Upper lobe of right lung (tissue), 1 donor: ENCODE data around the gene KRT75. TPM values are rescaled to one million over a fixed set of nuclear protein-coding genes. Genes with fewer than 3 reads are reported as not detected.

Source experiments
- ATAC-seq: fragments of 200-7000 bp; cut with Tn5 transposase; one replicate; pipeline ENCODE4 v1.9.1; 2020; ENCODE audit warnings: mild to moderate bottlenecking, moderate library complexity
- DNase-seq: peaks from one replicate; pipeline ENCODE4 v3.0.0-alpha.2; 2020
- H3K27ac ChIP-seq: fragments of 200-600 bp; one replicate; pipeline ENCODE4 v1.8.0; 2022
- H3K27me3 ChIP-seq: fragments of 200-600 bp; one replicate; pipeline ENCODE4 v1.8.0; 2022; ENCODE audit warnings: mild to moderate bottlenecking
- H3K36me3 ChIP-seq: fragments of 200-600 bp; one replicate; pipeline ENCODE4 v1.8.0; 2022
- H3K4me1 ChIP-seq: fragments of 200-600 bp; one replicate; pipeline ENCODE4 v1.8.0; 2022
- H3K4me3 ChIP-seq: fragments of 200-600 bp; one replicate; pipeline ENCODE4 v1.8.0; 2022; ENCODE audit warnings: mild to moderate bottlenecking
- H3K9me3 ChIP-seq: fragments of 200-600 bp; one replicate; pipeline ENCODE4 v1.8.0; 2022
- intact Hi-C: fragments of 100-400 bp; cut with DNase I; formaldehyde crosslinking; loops from one replicate; pipeline ENCODE4 v1.11.0; 2022
- total RNA-seq: library from RNA; stranded (reverse); fragmentation: NEBNext Ultra II Directional; extraction: Animal tissue kit (Norgen Biotek cat#: 25700); gene quantifications from one replicate; pipeline ENCODE4 v1.2.1, GENCODE V29; 2021
- TF ChIP-seq, protein P1 (sequence below): fragments of 200-600 bp; IDR thresholded peaks from one replicate; pipeline ENCODE4 v1.8.0; 2022; ENCODE audit warnings: antibody characterized with exemption
- donor health status: DM: no; HTN: yes; CAD: no; lungs with severe emphysema.

Gene KRT75
- total RNA-seq, 1 donor from 2014 or later = not detected

DNA sequence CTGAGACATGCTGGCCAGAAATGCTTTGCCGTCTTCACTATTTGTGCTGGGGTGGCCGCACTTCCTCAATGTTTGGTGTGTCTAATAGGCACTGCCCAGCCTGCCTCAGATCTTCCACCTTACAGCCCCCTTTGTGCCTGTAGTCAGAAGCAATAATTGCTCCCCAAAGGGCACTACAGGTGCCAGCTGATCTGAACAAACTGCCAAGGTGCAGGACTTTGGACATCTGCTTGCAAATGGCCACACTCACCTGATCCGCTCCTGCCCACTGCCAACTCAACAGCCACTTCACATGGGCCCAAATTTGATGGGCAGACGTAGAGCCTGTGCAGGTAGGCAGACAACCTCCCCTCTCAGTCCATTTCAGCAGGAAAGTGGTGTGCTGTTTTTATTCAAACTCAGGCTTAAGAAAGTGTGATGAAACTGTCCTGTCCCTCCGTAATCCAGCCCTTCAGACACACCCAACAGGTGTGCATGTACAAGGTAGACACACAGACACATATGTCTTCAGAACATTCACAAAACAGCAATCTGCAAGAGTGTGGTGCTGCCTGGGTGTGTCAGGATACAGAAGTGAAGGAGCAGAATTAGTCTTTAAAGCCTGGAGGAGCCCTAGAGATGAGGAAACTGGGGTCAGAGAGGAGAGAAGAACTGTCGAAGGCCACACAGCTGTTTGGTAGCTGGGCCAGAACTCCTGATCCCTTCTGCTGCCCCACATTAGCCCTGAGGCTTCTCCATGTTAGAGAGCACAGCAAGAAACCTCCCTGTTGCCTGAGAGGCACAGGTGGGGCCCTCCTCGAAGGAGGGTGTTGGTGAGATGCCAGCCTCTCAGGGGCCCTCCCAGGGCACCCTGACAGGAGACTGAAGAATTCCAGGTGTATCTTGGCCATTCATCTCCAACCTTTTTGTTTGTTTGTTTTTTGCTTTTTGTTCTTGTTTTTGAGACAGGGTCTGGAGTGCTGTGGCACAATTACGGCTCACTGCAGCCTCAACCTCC is 4.4 kb upstream of the KRT75 start:
- H3K27ac ChIP-seq = no peak overlapping the region
- DNase-seq (no peak), ATAC-seq (no peak)
- no peaks in the 10 kb centered on the region for H3K9me3 ChIP-seq
- H3K4me3 ChIP-seq = no peak overlapping the region
- H3K27me3 ChIP-seq = peaks cover 14% of the 10 kb centered on the region
- no peaks in the 10 kb centered on the region for H3K36me3 ChIP-seq
- intact Hi-C loops = no loop called here
- TF ChIP-seq, protein P1, sequence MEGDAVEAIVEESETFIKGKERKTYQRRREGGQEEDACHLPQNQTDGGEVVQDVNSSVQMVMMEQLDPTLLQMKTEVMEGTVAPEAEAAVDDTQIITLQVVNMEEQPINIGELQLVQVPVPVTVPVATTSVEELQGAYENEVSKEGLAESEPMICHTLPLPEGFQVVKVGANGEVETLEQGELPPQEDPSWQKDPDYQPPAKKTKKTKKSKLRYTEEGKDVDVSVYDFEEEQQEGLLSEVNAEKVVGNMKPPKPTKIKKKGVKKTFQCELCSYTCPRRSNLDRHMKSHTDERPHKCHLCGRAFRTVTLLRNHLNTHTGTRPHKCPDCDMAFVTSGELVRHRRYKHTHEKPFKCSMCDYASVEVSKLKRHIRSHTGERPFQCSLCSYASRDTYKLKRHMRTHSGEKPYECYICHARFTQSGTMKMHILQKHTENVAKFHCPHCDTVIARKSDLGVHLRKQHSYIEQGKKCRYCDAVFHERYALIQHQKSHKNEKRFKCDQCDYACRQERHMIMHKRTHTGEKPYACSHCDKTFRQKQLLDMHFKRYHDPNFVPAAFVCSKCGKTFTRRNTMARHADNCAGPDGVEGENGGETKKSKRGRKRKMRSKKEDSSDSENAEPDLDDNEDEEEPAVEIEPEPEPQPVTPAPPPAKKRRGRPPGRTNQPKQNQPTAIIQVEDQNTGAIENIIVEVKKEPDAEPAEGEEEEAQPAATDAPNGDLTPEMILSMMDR = no peak
- no peaks in the 10 kb centered on the region for H3K4me1 ChIP-seq

DNA sequence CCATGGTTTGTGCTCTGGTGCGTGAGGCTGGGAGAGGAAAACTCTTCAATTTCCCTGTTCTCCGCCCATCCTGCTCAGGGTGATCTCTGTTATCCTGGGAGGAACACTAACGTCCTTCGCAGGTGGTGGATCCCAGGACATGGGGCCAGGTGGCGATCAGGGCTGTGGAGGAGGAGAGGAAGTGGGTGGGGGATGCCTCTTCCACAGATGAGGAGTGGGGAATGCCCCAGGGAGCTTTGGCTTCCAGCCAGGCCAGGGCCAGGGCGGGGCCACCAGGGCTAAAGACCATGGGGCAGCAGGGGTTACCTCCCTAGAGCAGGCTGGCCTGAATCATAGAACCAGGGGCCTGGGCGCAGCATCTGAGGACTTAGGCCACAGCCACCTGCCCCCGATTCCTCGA is 3.3 kb upstream of the KRT75 start:
- H3K4me1 ChIP-seq = no peaks in the 10 kb centered on the region
- no peak overlapping the region for H3K27ac ChIP-seq
- H3K27me3 ChIP-seq = peaks cover 25% of the 10 kb centered on the region
- TF ChIP-seq, protein P1 = no peak
- H3K9me3 ChIP-seq = no peaks in the 10 kb centered on the region
- ATAC-seq = no peak
- no peak overlapping the region for H3K4me3 ChIP-seq
- DNase-seq = no peak
- intact Hi-C loops = no loop called here
- no peaks in the 10 kb centered on the region for H3K36me3 ChIP-seq

DNA sequence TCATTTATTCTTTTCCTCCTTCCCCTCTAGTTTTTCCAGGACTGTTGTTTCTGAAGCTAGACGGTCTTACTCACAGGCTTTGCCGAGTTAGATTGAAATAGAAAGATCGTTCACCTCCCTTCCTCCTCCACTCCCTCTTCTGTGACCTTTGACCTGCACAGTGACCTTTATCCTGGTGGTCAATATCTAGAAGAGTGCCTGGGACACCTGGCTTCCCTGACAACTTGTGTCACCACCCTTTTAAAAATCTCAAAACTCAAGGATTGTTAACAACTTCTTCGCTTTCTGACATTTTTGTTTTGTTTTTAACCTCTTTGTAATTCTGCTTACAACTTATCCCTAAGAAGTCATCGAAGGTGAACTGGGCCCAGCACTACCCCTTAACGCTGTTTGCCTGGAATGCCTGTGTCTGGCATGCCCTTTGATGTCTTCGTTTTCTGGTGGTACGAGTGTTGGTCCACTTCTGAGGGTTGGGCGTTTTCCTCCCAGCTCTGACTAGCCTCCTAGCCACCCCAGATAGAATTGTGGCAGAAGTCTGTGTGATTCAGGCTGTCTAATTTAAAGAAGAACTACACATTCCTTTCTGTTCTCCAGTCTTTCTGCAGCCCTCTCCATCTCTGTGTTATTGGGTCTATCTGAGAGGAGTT is 2.8 kb upstream of the KRT75 start:
- H3K27me3 ChIP-seq = peaks cover 29% of the 10 kb centered on the region
- ATAC-seq (no peak), DNase-seq (no peak)
- intact Hi-C loops = no loop called here
- H3K36me3 ChIP-seq = no peaks in the 10 kb centered on the region
- H3K4me1 ChIP-seq = no peaks in the 10 kb centered on the region
- no peak overlapping the region for H3K4me3 ChIP-seq
- H3K9me3 ChIP-seq = no peaks in the 10 kb centered on the region
- H3K27ac ChIP-seq = no peak overlapping the region
- TF ChIP-seq, protein P1 = no peak

DNA sequence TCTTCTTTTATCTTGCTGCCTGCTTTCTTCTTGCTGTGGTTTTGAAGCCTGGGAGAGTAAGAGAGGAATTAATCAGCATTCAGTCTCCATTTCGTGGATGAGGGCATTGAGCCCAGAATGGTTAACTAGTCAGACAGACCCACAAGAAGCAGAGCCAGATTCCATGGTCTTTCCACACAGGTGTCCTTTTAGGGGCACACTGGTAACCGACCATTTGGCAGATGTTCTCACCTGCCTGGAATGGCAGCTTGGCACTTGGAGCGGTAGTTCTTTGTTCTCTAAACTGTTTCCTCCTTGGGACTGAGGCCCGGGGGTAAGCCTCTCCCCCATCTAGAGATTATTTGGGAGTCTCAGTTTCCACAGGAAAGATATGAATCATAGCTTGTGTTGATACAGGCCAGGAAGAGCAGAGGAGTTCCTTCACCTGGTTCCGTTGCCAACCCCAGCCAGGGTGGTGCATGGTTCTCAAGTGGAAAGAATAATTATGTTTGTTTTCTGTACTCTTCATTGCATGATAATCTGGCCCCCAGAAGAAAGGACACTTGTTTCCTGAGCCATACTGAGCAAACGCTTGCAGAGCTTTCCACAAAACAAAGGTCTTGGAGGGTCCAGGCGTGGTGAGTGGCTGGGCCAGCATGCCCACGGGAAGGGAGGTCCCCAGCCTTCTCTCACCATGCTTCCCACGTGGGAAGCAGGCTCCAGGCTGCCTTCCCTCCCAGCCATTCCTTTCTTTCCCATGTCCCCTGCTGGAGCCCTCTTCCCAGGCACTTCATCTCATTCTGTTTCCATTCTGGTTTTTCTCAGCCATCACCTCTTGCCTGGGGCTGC is 2.0 kb upstream of the KRT75 start:
- Histone ChIP-seq H3K27ac (no peak overlapping the region), H3K36me3 (no peaks in the 10 kb centered on the region), H3K27me3 (peaks cover 27% of the 10 kb centered on the region), H3K4me3 (no peak overlapping the region), H3K4me1 (no peaks in the 10 kb centered on the region), H3K9me3 (no peaks in the 10 kb centered on the region)
- TF ChIP-seq, protein P1 = no peak
- ATAC-seq (no peak), DNase-seq (no peak)
- intact Hi-C loops = no loop called here

DNA sequence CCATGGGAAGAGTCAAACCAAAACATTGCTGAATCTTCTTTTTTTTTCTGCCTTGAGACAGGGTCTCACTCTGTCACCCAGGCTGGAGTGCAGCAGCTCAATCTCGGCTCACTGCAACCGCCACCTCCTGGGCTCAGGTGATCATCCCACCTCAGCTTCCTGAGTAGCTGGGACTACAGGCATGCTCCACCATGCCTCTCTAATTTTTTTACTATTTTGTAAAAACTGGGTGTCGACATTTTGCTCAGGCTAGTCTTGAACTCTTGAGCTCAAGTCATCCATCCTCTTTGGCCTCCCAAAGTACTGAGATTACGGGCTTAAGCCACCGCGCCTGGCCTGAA is 1.5 kb upstream of the KRT75 start:
- no peak for ATAC-seq
- no peak overlapping the region for H3K27ac ChIP-seq

More for the DNA sequence above, 1.5 kb upstream of the KRT75 start:
- Histone ChIP-seq H3K9me3 (no peaks in the 10 kb centered on the region), H3K4me1 (no peaks in the 10 kb centered on the region), H3K36me3 (no peaks in the 10 kb centered on the region), H3K27me3 (peaks cover 22% of the 10 kb centered on the region), H3K4me3 (no peak overlapping the region)
- DNase-seq = no peak
- intact Hi-C loops = no loop called here
- TF ChIP-seq, protein P1 = no peak
